Stimulated activated CD8-positive, alpha-beta memory T cell treated with anti-CD3 and anti-CD28 coated beads, Interleukin-4, amount 100 ng/mL, for 24 hours (primary cell): ENCODE results near the gene DYNLRB1.
A peak's percentile ranks its signal among the peaks of the same experiment; 100 is the strongest.
"Not testable (repeated sequence)": the region's sequence is repeated elsewhere in the genome, so short reads cannot be mapped to it uniquely, and the experiment has no call there.

Experiments
- DNase-seq: peaks from one replicate; pipeline ENCODE4 v3.0.0-alpha.2; 2020; ENCODE audit warnings: low read depth

The DYNLRB1 gene

DNA sequence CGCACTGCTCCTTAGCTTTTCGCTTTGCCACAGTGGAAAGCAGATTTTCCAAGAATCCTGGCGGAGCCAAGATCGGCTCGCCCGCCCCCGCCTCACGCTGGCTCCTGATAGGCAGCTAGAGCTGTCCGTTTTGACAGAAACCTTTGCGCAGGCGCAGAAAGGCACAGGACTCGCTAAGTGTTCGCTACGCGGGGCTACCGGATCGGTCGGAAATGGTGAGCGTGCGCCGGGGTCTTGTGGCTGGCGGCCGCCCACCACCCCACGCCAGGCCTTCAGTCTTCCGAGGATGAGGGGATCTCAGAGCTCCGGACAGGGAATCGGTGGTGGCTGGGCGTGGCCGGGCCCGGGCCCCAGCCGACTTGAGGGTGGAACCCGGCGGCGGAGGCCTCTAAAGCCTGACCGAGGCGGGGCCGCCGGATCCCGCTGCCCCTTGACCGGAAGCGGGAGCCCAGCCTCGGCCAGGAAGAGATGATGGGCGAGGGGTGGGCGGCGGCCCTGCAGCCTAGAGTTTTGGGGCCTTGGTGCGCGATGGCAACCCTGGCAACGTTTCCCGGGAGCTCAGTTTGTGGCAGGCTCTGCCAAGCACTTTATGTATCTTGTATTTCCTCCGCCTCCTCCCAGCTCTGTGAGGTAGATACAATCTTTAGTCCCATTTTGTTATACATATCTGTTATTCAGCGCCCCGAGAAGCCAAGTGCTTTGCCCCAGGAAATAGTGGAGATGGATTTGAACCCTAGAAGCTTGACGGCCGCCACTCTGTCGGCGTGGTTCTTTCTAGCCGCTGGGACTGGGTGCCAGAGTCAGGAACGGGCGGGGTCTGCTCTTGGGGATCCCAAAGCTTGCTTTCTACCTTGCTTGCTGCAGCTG, at the start of gene DYNLRB1:
TSS of gene DYNLRB1 (plus strand) at position 176 of the 867 bp plus-strand sequence. CDS start at position 213, 37 bp downstream.
- peak; percentile 90 for DNase-seq

DNA sequence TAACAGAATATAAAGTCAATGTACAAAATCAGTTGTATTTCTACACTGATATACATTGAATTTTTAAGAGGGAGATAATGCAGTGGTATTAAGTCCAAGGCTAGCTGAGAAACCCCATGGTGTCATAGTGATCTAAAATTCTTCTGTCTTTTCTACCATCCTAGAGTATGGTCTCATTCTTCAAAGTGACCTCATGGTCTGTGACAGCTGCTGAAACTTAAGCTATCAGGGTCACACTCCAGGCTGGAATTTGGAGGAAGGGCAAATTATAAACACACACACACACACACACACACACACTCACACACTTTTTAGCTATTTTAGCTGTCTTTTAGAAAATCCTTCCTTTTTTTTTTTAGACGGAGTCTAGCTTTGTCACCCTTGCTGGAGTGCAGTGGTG, 47.3 kb upstream of the DYNLRB1 start:
- no peak for DNase-seq

DNA sequence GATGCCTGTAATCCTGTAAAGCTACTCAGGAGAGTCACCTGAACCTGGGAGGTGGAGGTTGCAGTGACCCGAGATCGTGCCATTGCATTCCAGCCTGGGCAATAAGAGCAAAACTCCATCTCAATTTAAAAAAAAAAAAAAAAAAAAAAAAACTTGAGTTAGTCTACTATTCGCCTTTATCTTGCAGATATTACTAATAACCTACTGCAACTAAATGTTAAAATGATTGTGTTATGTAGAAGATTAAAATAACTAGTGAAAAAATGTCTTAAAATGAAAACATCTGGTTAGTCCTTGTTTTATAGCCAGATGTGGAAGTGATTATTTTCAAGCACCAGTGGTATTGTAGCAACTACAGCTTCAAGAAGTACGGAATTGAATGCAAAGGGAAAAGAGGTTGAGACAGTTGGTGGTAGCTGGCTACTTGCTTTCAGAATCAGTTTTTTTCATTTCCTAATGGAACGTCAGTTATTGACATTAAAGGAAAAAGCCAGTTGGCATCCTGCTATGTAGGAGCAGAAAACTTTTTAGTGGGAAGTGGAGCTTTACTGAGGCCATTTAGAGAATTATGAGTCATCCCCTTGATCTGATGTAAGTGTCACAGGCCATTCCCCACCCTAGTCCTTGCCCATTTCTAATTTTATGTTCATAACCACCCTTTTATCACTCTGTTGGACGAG, 43.8 kb upstream of the DYNLRB1 start:
- no peak for DNase-seq

DNA sequence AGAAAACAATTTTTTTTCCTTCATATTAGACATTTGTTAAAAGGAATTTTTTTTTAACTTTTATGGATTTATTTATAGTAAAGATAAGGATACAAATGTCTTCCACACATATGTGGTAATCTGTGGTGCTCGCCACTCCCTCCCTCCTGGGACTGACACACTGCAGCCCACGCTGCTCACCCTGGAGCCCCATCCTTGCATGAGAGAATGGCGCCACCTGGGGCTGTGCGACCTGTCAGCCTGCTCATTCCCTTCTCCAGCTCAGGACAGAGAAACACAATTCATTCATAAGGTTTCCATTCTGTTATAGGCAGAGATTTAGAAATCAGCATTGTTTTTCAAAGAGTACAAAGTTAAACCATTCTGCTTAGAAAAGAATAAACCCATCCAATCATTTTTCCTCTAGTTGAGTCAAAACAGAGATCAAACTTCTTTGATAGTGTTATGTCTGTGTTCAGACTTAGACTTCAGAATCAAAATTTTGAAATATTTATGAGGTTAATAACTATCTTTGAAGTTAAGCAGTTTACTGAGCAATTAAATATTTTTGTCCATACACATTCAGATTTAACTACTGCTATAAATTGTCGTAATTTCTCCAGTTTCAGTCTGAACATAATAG, 42.8 kb upstream of the DYNLRB1 start:
- peak; percentile 11 for DNase-seq

DNA sequence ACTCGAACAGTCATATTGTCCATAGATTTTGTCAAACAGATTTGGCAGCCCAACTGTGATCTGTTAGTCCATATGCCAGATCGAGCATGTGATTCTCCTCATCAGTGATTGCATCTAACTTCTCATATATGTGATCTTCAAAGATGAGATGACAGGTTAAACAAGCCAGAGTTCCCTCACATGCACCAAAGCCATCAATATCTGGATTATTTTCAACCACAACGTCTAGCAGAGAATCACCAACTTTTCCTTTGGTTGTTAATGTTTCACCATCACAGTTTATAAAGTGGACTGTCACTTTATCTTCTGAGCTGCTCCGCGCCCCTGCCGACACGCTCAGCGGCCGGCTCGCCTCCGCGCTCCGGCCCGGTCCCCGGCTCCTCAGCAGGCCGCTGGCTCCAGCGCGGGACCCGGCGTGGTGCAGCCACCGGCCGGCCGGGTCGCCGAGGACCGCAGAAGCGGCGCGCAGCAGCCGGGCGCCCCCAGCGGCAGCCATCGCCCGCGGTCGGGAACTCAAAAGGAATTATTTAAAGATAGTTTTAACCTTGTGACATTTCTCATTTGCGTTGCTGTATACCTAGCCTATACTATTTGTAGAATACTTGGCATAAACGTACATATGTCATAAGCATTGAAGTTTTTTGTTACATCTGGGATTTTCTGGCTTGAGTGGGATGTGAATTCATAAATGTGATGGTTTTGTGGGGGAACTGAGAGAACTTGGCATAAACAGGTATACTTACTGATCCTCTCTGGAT, 40.1 kb upstream of the DYNLRB1 start:
- DNase-seq = peak; percentile 14

DNA sequence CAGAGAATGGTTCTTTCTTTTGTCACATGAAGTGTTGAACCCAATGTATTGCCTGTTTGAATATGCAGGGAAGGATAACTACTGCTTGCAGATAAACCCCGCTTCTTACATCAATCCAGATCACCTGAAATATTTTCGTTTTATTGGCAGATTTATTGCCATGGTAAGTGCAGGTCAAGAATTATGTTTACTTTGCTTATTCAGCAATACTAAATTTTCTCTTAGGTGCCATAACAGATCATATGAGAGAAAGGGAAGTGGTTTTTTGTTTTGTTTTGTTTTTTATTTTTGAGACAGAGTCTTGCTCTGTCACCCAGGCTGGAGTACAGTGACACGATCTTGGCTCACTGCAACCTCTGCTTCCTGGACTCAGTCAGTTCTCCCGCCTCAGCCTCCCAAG, 36.6 kb upstream of the DYNLRB1 start:
- DNase-seq = no peak

DNA sequence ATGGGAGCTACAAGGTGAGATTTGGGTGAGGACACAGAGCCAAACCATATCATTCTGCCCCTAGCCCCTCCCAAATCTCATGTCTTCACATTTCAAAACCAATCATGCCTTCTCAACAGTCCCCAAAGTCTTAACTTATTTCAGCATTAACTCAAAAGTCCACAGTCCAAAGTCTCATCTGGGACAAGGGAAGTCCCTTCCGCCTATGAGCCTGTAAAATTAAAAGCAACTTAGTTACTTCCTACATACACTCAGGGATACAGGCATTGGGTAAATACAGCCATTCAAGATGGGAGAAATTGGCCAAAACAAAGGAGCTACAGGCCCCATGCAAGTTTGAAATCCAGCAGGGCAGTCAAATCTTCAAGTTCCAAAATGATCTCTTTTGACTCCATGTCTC, 34.1 kb upstream of the DYNLRB1 start:
- DNase-seq = not testable (repeated sequence)

DNA sequence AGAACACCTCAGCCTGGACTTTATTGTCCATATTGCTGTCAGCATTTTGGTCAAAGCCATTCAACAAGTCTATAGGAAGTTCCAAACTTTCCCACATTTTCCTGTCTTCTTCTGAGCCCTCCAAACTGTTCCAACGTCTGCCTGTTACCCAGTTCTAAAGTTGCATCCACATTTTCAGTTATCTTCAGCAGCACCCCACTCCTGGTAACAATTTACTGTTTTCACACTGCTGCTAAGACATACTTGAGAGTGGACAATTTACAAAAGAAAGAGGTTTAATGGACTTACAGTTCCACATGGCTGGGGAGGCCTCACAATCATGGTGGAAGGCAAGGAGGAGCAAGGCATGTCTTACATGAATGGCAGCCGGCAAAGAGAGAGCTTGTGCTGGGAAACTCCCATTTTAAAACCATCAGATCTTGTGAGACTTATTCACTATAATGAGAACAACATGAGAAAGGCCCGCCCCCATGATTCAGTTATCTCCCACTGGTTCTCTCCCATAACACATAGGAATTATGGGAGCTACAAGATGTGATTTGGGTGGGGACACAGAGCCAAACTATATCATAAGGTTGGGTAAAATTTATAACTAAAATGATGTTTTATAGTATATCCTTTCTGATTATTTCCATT, 32.5 kb upstream of the DYNLRB1 start:
- not testable (repeated sequence) for DNase-seq

DNA sequence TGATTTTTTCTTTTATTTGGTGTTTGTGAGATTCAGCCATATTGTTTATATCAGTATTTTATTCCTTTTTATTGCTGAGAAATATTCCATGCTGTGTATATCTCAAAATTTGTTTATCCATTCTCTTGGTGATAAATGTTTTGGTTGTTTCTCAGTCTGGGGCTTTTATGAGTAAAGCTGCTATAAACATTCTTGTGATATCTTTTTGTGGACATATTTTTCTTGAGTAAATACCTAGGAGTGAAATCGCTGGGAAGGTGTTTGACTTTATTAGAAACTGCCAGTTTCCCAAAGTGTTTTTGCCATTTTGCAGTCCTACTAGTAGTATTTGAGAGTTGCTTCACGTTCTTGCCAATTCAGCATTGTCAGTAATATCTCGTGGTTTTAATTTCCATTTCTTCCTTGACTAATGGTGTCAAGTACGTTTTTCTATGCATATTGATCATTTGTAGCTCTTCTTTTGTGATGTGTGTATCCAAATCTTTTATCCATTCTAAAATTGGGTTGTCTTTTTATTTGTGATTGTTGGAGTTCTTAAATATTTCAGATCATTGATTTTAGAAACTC, 31.1 kb upstream of the DYNLRB1 start:
- DNase-seq = no peak

DNA sequence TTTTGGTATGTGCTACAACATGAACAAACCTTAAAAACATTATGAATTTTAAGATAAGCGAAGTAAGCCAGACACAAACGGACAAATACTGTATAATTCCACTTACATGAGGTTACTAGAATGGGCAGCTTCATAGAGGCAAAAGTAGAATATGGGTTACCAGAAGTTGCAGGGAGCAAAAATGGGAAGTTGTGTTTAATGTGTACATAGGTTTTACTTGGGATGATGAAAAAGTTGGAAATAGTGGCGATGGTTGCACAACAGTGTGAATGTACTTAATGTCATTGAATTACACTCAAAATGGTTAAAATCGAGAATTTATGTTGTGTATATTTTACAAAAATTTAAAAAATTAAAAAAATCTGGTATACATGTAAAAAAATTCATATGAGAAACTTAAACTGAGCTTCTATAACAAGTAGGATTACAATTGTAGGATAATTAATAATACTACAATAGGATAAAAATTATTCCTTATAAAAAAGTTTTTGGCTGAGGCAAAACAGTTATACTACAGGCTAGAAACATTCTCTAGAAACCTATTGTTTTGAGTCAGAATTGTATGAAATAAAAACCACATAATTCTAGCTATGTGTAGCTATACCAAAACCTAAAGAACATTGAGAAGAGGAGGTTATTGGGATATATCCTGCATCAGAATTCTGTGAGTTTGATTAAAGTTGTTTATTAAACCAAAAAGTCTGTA, 24.8 kb upstream of the DYNLRB1 start:
- no peak for DNase-seq

DNA sequence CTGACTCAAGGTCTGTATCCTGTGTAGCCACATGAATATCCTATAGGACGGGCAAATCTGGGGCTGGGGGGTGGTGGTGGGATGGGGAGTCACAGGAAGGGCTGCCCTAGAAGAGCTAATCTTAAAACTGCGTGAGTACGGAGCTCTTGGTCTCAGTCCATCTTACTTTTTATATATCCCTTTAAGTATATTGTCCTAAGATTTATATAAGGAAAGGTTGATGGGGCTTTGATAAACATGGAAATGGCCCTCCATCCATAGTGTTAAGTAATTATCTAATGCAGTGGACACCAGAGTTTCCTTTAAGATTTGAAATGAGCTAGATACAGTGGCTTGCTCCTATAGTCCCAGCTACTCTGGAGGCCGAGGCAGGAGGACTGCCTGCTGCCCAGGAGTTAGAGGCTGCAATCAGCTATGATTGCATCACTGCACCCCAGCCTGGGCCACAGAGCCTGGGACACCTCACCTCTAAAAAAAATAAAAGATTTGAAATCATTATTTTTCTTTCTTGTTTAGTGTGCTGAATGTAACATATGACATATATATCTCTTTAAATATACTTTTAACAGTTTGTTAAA, 24.2 kb upstream of the DYNLRB1 start:
- no peak for DNase-seq

DNA sequence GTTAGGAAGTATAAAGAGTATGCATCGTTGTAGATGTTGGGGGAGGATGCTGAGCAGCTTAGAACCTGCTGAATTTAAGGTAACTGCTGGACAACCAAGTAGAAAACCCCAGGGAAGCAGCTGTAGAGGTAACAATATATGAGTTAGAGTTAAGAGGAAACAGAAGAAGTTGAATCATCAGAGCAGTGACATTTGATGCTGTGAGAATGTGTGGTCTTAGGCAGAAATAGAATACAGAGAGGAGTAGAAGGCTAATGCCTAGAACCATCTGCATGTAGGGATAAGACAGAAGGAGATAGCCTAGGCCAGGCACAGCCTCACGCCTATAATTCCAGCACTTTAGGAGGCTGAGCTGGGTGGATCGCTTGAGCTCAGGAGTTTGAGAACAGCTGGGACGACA, 22.6 kb upstream of the DYNLRB1 start:
- no peak for DNase-seq

DNA sequence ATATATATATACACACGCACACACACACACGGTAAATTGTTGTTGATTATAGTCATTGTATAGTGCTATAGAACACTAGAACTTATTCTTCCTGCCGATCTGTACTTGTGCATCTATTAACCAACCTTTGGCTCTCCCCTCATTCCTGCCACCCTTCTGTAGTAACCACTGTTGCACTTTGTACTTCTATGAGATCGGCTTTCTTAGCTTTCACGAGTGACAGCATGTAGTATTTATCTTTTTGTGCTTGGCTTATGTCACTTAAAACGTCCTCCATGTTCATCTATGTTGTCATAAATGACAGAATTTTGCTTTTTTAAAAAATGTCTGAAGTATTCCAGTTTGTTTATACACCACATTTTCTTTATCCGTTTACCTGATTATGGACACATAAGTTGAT, 20.9 kb upstream of the DYNLRB1 start:
- DNase-seq = no peak

DNA sequence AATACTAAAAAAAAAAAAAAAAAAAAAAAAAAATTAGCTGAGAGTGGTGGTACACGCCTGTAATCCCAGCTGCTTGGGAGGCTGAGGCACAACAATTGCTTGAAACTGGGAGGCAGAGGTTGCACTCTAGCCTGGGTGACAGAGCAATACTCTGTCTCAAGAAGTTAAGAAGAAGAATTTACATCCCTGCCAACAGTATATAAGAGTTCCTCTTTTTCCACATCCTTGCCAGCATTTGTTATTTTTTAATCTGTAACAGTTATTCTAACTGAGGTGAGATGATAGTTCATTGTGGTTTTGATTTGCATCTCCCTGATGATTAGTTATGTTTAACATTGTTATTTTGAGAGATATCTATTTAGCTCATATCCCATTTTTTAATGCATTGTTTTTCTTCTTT, 20.3 kb upstream of the DYNLRB1 start:
- DNase-seq = no peak

DNA sequence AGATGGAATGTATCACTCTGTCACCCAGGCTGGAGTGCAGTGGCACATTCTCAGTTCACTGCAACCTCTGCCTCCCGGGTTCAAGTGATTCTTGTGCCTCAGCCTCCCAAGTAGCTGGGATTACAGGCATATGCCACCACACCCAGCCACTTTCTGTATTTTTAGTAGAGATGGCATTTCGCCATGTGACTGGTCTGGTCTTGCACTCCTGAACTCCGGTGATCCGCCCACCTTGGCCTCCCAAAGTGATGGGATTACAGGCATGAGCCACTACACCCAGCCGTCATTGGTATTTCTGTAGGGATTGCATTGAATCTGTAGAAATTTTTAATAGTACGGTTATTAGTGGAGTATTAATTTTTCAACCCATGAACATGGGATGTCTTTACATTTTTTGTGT, 18.6 kb upstream of the DYNLRB1 start:
- DNase-seq = not testable (repeated sequence)

DNA sequence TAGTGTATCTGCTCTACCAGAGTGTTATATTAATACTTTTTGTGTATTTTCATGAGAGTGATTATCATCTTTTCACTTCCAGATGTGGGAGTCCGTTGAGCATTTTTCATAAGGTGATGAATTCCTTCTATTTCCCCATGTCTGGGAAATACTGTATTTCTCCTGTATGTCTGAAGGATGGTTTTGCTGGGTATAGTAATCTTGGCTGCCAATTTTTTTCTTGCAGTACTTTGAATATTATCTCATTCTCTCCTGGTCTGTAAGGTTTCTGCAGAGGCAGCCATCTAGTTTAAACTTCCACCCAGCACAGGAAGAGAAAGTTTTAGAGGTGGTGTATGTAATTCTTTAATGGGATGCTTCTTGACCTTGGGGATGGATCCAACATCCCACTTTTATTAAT, 15.4 kb upstream of the DYNLRB1 start:
- no peak for DNase-seq

DNA sequence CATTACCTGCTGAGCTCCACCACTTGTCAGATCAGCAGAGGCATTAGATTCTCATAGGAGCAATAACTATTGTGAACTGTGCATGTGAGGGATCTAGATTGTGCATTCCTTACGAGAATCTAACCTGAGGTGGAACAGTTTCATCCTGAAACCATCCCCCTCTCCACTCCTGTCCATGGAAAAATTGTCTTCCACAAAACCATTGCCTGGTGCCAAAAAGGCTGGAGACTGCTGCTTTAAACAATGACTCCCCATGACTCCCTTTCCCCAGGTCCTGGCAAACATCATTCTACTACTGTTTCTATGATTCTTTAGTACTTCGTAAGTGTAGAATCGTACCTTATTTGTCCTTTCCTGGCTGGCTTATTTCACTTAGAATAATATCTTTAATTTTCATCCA, 9.7 kb upstream of the DYNLRB1 start:
- no peak for DNase-seq

DNA sequence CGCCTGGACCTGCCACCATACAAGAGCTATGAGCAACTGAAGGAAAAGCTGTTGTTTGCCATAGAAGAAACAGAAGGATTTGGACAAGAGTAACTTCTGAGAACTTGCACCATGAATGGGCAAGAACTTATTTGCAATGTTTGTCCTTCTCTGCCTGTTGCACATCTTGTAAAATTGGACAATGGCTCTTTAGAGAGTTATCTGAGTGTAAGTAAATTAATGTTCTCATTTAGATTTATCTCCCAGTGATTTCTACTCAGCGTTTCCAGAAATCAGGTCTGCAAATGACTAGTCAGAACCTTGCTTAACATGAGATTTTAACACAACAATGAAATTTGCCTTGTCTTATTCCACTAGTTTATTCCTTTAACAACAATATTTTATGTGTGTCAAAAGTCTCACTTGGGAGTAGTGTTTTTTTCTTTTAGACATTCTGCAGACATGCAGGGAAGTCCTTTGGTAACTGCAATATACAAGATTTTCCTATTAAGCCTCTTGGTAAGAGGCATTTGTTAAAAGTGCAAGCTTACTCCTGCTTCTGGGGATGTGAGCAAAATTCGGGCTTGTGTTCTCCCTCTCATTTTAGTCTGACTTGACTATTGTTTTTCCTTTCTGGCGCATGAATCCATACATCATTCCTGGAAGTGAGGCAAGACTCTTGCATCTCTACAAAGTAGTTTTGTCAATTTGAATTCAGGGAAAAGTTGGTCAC, 8.4 kb upstream of the DYNLRB1 start:
- no peak for DNase-seq

DNA sequence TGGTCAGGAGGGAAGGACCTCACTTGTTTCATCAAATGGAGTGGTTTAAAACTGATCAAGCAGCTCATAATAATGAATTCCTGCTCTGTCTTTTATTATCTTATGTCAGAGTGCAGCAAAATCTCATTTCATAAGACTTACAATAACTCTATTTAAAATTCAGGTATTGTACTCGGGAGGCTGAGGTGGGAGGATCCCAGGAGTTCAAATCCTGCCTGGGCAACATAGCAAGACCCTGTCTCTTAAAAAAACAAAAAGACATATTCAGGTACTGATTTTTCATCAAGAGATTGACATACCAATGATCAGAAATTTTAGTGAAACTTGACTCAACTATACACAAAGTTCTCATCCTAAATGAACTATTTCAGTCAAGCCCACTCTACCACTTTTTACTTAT, 5.6 kb upstream of the DYNLRB1 start:
- DNase-seq = no peak

DNA sequence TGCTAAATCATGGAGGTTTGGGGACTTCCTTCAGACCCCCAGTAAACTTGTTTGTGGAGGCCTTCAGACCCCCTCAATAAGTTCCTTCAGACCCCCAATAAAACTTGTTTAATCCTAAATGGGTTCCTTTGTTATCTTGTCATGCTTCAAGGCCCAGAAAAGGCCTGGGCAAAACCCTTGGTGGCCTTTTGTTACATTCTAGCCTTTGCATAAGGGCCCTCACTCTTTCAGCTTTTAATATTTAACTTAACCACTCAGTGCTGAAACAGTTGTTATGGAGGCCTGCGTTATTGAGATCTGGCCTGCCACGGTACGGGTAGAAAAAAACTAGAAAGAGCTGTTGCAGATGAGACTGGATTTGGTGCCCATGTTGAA, 4.3 kb upstream of the DYNLRB1 start:
- no peak for DNase-seq
